H1 (cell line): Measurements from ENCODE around the gene MFNG. TPM values are rescaled to one million over a fixed set of nuclear protein-coding genes. Genes with fewer than 3 reads are reported as not detected.

Experiments used
- HDAC2 ChIP-seq, 2 experiments: fragments of 300-600 bp in 1 of 2; sonication (generic) in 1 of 2; IDR thresholded peaks; 2 replicates each; pipeline ENCODE4 v1.6.1; 2011 to 2012; ENCODE audit warnings: low read depth in 2 of 2, low read length in 2 of 2, mild to moderate bottlenecking in 2 of 2, moderate library complexity in 2 of 2, borderline replicate concordance in 1 of 2, inconsistent platforms in 1 of 2
- HDAC6 ChIP-seq: IDR thresholded peaks from one replicate; pipeline ENCODE4 v1.7.1; 2012; ENCODE audit warnings: low read depth, mild to moderate bottlenecking, inconsistent platforms, low read length, moderate library complexity
- NANOG ChIP-seq: IDR thresholded peaks from 2 replicates; pipeline ENCODE4 v1.6.1; 2011; ENCODE audit warnings: low read length, low read depth, mild to moderate bottlenecking, inconsistent platforms; ENCODE audit not compliant: insufficient read depth, poor library complexity, severe bottlenecking
- POLR2A ChIP-seq, 2 experiments: IDR thresholded peaks; 1 replicate in 1 of 2; 2 replicates in 1 of 2; pipeline ENCODE4 v1.6.1; 2011; ENCODE audit warnings: low read depth in 2 of 2, low read length in 2 of 2, mild to moderate bottlenecking in 2 of 2; ENCODE audit errors: control extremely low read depth in 1 of 2
- POLR2AphosphoS5 ChIP-seq: IDR thresholded peaks from 2 replicates; pipeline ENCODE4 v1.6.1; 2011; ENCODE audit warnings: low read depth, low read length
- RNF2 ChIP-seq: fragments of 200-900, 300-1000 bp; sonication (generic); IDR thresholded peaks from 2 replicates; pipeline ENCODE4 v1.7.1; 2016; ENCODE audit warnings: borderline replicate concordance, low read depth, mild to moderate bottlenecking, antibody characterized with exemption, low read length; ENCODE audit not compliant: poor library complexity, severe bottlenecking; ENCODE audit errors: missing control alignments
- YY1 ChIP-seq: IDR thresholded peaks from 2 replicates; pipeline ENCODE4 v1.6.1; 2011; ENCODE audit warnings: low read depth, mild to moderate bottlenecking, low read length
- polyA plus RNA-seq, 7 experiments: library from polyadenylated mRNA; depleted of rRNA in 3 of 7; stranded (reverse) in 5 of 7; unstranded in 2 of 7; fragments of >200 nt in 5 of 7; fragments of 200-250 nt in 2 of 7; gene quantifications; 1 replicate in 5 of 7; 2 replicates in 1 of 7; 4 replicates in 1 of 7; pipeline versions ENCODE4 v1.2.1 to v1.2.3, GENCODE V29; 2011 to 2013; ENCODE audit warnings: missing spikeins in 2 of 7, mixed read lengths in 2 of 7
- total RNA-seq: library from RNA; stranded (reverse); fragmentation: NEBNext Ultra II Directional; extraction: Animal tissue kit (Norgen Biotek cat#: 25700); gene quantifications from 2 replicates; pipeline ENCODE4 v1.2.1, GENCODE V29; 2021
- TF ChIP-seq, protein P1 (sequence below), 3 experiments: IDR thresholded peaks; 1 replicate in 2 of 3; 2 replicates in 1 of 3; pipeline versions ENCODE4 v1.5.1 to v1.6.1; 2011; ENCODE audit warnings: low read length in 3 of 3, mild to moderate bottlenecking in 3 of 3, inconsistent platforms in 2 of 3, low read depth in 1 of 3, moderate library complexity in 1 of 3; ENCODE audit not compliant: insufficient read depth in 1 of 3; ENCODE audit errors: control extremely low read depth in 1 of 3

The MFNG gene
- total and polyA plus RNA-seq, 2 of the 8 experiments (the other 6 are each of a cell fraction or from before 2014, with no cell fraction given): 1.7 to 5.5 TPM

DNA sequence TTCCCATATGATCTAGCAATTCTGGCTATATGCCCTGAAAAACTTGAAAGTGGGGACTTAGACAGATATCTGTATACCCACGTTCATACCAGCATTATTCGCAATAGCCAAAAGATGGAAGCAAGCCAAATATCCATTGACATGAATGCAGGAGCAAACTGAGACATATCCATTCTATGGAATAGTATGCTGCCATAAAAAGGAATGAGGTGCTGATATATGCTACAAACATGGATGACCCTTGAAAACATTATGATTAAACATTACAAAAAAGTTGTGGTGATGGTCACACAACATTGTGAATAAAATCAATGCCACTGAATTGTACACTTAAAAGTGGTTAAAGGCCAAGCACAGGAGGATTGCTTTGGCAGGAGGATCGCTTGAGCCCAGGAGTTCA is 25.5 kb downstream of the MFNG start (continued):
- TF ChIP-seq, protein P1, sequence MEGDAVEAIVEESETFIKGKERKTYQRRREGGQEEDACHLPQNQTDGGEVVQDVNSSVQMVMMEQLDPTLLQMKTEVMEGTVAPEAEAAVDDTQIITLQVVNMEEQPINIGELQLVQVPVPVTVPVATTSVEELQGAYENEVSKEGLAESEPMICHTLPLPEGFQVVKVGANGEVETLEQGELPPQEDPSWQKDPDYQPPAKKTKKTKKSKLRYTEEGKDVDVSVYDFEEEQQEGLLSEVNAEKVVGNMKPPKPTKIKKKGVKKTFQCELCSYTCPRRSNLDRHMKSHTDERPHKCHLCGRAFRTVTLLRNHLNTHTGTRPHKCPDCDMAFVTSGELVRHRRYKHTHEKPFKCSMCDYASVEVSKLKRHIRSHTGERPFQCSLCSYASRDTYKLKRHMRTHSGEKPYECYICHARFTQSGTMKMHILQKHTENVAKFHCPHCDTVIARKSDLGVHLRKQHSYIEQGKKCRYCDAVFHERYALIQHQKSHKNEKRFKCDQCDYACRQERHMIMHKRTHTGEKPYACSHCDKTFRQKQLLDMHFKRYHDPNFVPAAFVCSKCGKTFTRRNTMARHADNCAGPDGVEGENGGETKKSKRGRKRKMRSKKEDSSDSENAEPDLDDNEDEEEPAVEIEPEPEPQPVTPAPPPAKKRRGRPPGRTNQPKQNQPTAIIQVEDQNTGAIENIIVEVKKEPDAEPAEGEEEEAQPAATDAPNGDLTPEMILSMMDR (IDR thresholded peaks at IDR 0.05; ENCODE audit: control extremely low read depth in 1 of 3, insufficient read depth in 1 of 3, low read depth in 1 of 3, low read length in 3 of 3): no peak
- TF ChIP-seq RNF2 (no peak), POLR2AphosphoS5 (no peak), HDAC2 (IDR thresholded peaks at IDR 0.05; ENCODE audit: borderline replicate concordance in 1 of 2, low read depth in 2 of 2, low read length in 2 of 2) (no peak), YY1 (no peak), HDAC6 (no peak), POLR2A (IDR thresholded peaks at IDR 0.05; ENCODE audit: control extremely low read depth in 1 of 2, low read depth in 2 of 2, low read length in 2 of 2) (no peak), NANOG (no peak)
